Upper lobe of right lung (tissue), 1 donor: Measurements from ENCODE around the gene EDAR. TPM values are rescaled to one million over a fixed set of nuclear protein-coding genes. Genes with fewer than 3 reads are reported as not detected.

ENCODE experiments used
- ATAC-seq: fragments of 200-7000 bp; cut with Tn5 transposase; one replicate; pipeline ENCODE4 v1.9.1; 2020; ENCODE audit warnings: mild to moderate bottlenecking, moderate library complexity
- DNase-seq: peaks from one replicate; pipeline ENCODE4 v3.0.0-alpha.2; 2020
- H3K27ac ChIP-seq: fragments of 200-600 bp; one replicate; pipeline ENCODE4 v1.8.0; 2022
- H3K27me3 ChIP-seq: fragments of 200-600 bp; one replicate; pipeline ENCODE4 v1.8.0; 2022; ENCODE audit warnings: mild to moderate bottlenecking
- H3K36me3 ChIP-seq: fragments of 200-600 bp; one replicate; pipeline ENCODE4 v1.8.0; 2022
- H3K4me1 ChIP-seq: fragments of 200-600 bp; one replicate; pipeline ENCODE4 v1.8.0; 2022
- H3K4me3 ChIP-seq: fragments of 200-600 bp; one replicate; pipeline ENCODE4 v1.8.0; 2022; ENCODE audit warnings: mild to moderate bottlenecking
- H3K9me3 ChIP-seq: fragments of 200-600 bp; one replicate; pipeline ENCODE4 v1.8.0; 2022
- CTCF ChIP-seq: fragments of 200-600 bp; IDR thresholded peaks from one replicate; pipeline ENCODE4 v1.8.0; 2022; ENCODE audit warnings: antibody characterized with exemption
- intact Hi-C: fragments of 100-400 bp; cut with DNase I; formaldehyde crosslinking; loops from one replicate; pipeline ENCODE4 v1.11.0; 2022
- total RNA-seq: library from RNA; stranded (reverse); fragmentation: NEBNext Ultra II Directional; extraction: Animal tissue kit (Norgen Biotek cat#: 25700); gene quantifications from one replicate; pipeline ENCODE4 v1.2.1, GENCODE V29; 2021
- donor health status: DM: no; HTN: yes; CAD: no; lungs with severe emphysema.

The EDAR gene
- total RNA-seq, 1 donor from 2014 or later, result 0.20 TPM

- no peak overlapping the region for H3K27ac ChIP-seq
- no peak for TF ChIP-seq CTCF
- intact Hi-C loops, result no loop called here
Observed at GRCh38 chr2:108868911-108869310, 120.1 kb downstream of the EDAR start.

GRCh38 chr2:108866041-108866440 is 123.0 kb downstream of the EDAR start:
- no peak overlapping the region for H3K4me3 ChIP-seq
- DNase-seq (no peak), ATAC-seq (no peak)
- no peaks in the 10 kb centered on the region for H3K4me1 ChIP-seq
- no peak for TF ChIP-seq CTCF
- no peaks in the 10 kb centered on the region for H3K27me3 ChIP-seq
- no peaks in the 10 kb centered on the region for H3K36me3 ChIP-seq
- H3K9me3 ChIP-seq, result no peaks in the 10 kb centered on the region
- intact Hi-C loops, result no loop called here
- no peak overlapping the region for H3K27ac ChIP-seq

More at GRCh38 chr2:108868911-108869310, 120.1 kb downstream of the EDAR start:
- Histone ChIP-seq H3K4me3 (no peak overlapping the region), H3K36me3 (no peaks in the 10 kb centered on the region), H3K4me1 (no peaks in the 10 kb centered on the region), H3K27me3 (no peaks in the 10 kb centered on the region), H3K9me3 (no peaks in the 10 kb centered on the region)
- no peak for ATAC-seq
- DNase-seq, result no peak

GRCh38 chr2:108858894-108859293 is 130.1 kb downstream of the EDAR start:
- no peak overlapping the region for H3K27ac ChIP-seq
- intact Hi-C loops, result no loop called here
- H3K9me3 ChIP-seq, result no peaks in the 10 kb centered on the region
- H3K27me3 ChIP-seq, result no peaks in the 10 kb centered on the region
- H3K4me1 ChIP-seq, result no peaks in the 10 kb centered on the region
- H3K4me3 ChIP-seq, result no peak overlapping the region
- H3K36me3 ChIP-seq, result no peaks in the 10 kb centered on the region
- ATAC-seq (no peak), DNase-seq (no peak)
- TF ChIP-seq CTCF, result no peak

GRCh38 chr2:108855194-108855593 is 133.8 kb downstream of the EDAR start:
- intact Hi-C loops, result no loop called here
- Histone ChIP-seq H3K36me3 (no peaks in the 10 kb centered on the region), H3K27ac (no peak overlapping the region), H3K4me3 (no peak overlapping the region), H3K27me3 (no peaks in the 10 kb centered on the region), H3K9me3 (no peaks in the 10 kb centered on the region), H3K4me1 (no peaks in the 10 kb centered on the region)
- ATAC-seq (no peak), DNase-seq (no peak)
- TF ChIP-seq CTCF, result peak; percentile 26

- no peak for ATAC-seq
- no peaks in the 10 kb centered on the region for H3K4me1 ChIP-seq
- H3K27me3 ChIP-seq, result no peaks in the 10 kb centered on the region
- no peak for TF ChIP-seq CTCF
- DNase-seq, result no peak
- H3K4me3 ChIP-seq, result no peak overlapping the region
- intact Hi-C loops, result no loop called here
- no peaks in the 10 kb centered on the region for H3K9me3 ChIP-seq
- no peak overlapping the region for H3K27ac ChIP-seq
- no peaks in the 10 kb centered on the region for H3K36me3 ChIP-seq
Observed at GRCh38 chr2:108854484-108854883, 134.5 kb downstream of the EDAR start.

GRCh38 chr2:108853421-108853820 is 135.6 kb downstream of the EDAR start:
- no peaks in the 10 kb centered on the region for H3K27me3 ChIP-seq
- no peak overlapping the region for H3K27ac ChIP-seq
- no peak overlapping the region for H3K4me3 ChIP-seq
- TF ChIP-seq CTCF, result no peak
- H3K4me1 ChIP-seq, result no peaks in the 10 kb centered on the region
- DNase-seq, result no peak
- intact Hi-C loops, result no loop called here
- H3K9me3 ChIP-seq, result no peaks in the 10 kb centered on the region
- no peak for ATAC-seq
- no peaks in the 10 kb centered on the region for H3K36me3 ChIP-seq
